RWPE1 (cell line): ENCODE measurements around the gene FYN.

Experiments used
- CTCF ChIA-PET: fragments of 350-600 bp; sonication (Branson Sonifier 250); formaldehyde crosslinking; extraction: SDS; loops from one replicate; lab custom pipeline; 2021; lab: Yijun Ruan, JAX
- POLR2A ChIA-PET: fragments of 400-600 bp; formaldehyde crosslinking; extraction: SDS; loops from one replicate; lab custom pipeline; 2020; ENCODE audit warnings: antibody characterized with exemption; ENCODE audit not compliant: low non-redundant PET; lab: Yijun Ruan, JAX
- DNase-seq: peaks from one replicate; pipeline ENCODE4 v3.0.0; 2012; ENCODE audit warnings: low spot score
- H3K27ac ChIP-seq: fragments of 450-650 bp; 2 replicates; pipeline ENCODE4 v1.5.1; 2017
- CTCF ChIP-seq: fragments of 450-650 bp; conservative IDR thresholded peaks from 2 replicates; pipeline ENCODE4 v1.5.1; 2017; ENCODE audit warnings: low read depth, mild to moderate bottlenecking

FYN gene

GRCh38 chr6:111865909-111866546 is 7.2 kb downstream of the FYN start:
- no peak for DNase-seq
- no peak overlapping the region for H3K27ac ChIP-seq
- ChIA-PET CTCF (no interaction called here), POLR2A (no interaction called here)
- no peak for TF ChIP-seq CTCF

GRCh38 chr6:111865049-111865585 is 8.1 kb downstream of the FYN start:
- CTCF ChIA-PET, result no interaction called here

GRCh38 chr6:111864138-111865048 is 8.9 kb downstream of the FYN start:
- no peak overlapping the region for H3K27ac ChIP-seq
- no peak for DNase-seq
- POLR2A ChIA-PET, result no interaction called here
- TF ChIP-seq CTCF, result no peak
- CTCF ChIA-PET, result interaction anchor here (0.6 kb wide), 1 partner anchor 122 kb away, joined by 3 read pairs; no protein-coding TSS in a partner anchor

More at GRCh38 chr6:111865049-111865585, 8.1 kb downstream of the FYN start:
- DNase-seq, result no peak
- H3K27ac ChIP-seq, result no peak overlapping the region
- no peak for TF ChIP-seq CTCF
- POLR2A ChIA-PET, result no interaction called here

GRCh38 chr6:111862741-111863140 is 10.5 kb downstream of the FYN start:
- no peak for TF ChIP-seq CTCF
- ChIA-PET CTCF (no interaction called here), POLR2A (no interaction called here)
- H3K27ac ChIP-seq, result no peak overlapping the region
- no peak for DNase-seq

GRCh38 chr6:111862314-111862713 is 10.9 kb downstream of the FYN start:
- ChIA-PET CTCF (no interaction called here), POLR2A (no interaction called here)
- no peak for TF ChIP-seq CTCF
- no peak for DNase-seq
- H3K27ac ChIP-seq, result no peak overlapping the region

- ChIA-PET POLR2A (no interaction called here), CTCF (no interaction called here)
- no peak for TF ChIP-seq CTCF
- H3K27ac ChIP-seq, result no peak overlapping the region
- DNase-seq, result no peak
Measured at GRCh38 chr6:111861431-111861885, 11.8 kb downstream of the FYN start.
